ENCODE results near the gene CIB4. TPM values are rescaled to one million over a fixed set of nuclear protein-coding genes. Genes with fewer than 3 reads are reported as not detected.

CIB4 gene
- total RNA-seq, 1 experiment from 2014 or later, result not detected

GRCh38 chr2:26619096-26619495 lies 22.1 kb downstream of the CIB4 start:
- H2AFZ ChIP-seq, result no peak overlapping the region
- H3K9me2 ChIP-seq (ENCODE audit: insufficient read depth), result no peaks in the 10 kb centered on the region
- ChIA-PET POLR2A (ENCODE audit: unreplicated experiment) (no interaction called here), CTCF (no interaction called here)
- BruUV-seq (replicated peaks), result no TSS peak
- no peak overlapping the region for H3K4me2 ChIP-seq
- no peak for DNase-seq
- no peak for TF ChIP-seq CTCF (conservative IDR thresholded peaks at IDR 0.05)
- no peak for TF ChIP-seq EZH2 (IDR thresholded peaks at IDR 0.05; ENCODE audit: low read depth)
- H3K27ac ChIP-seq, result no peak overlapping the region
- H3K4me3 ChIP-seq, result no peak overlapping the region
- no peaks in the 10 kb centered on the region for H3K79me2 ChIP-seq (ENCODE audit: low read depth)
- 0 out of 2 replicates have a peak, but pooled peaks cover 8% of the 10 kb centered on the region for H3K4me1 ChIP-seq (replicated peaks; ENCODE audit: insufficient read depth)
- no peaks in the 10 kb centered on the region for H3K36me3 ChIP-seq (ENCODE audit: low read depth)
- peaks cover 10% of the 10 kb centered on the region; the same call in 1 of the 2 replicates for H3F3A ChIP-seq (ENCODE audit: insufficient read depth, low read depth)
- peaks cover 23% of the 10 kb centered on the region; the same call in 1 of the 2 replicates for H3K27me3 ChIP-seq (ENCODE audit: insufficient read depth, low read depth)
- intact Hi-C loops (cut with micrococcal nuclease; ENCODE audit: unreplicated experiment), result no loop called here
- no peaks in the 10 kb centered on the region for H4K20me1 ChIP-seq (ENCODE audit: insufficient read depth)
- no peaks in the 10 kb centered on the region for H3K9me3 ChIP-seq (ENCODE audit: insufficient read depth, low read depth)

GRCh38 chr2:26618611-26619010 lies 22.6 kb downstream of the CIB4 start:
- BruUV-seq (replicated peaks), result no TSS peak
- Histone ChIP-seq H3K27ac (no peak overlapping the region), H3K4me1 (replicated peaks; ENCODE audit: insufficient read depth) (0 out of 2 replicates have a peak, but pooled peaks cover 8% of the 10 kb centered on the region), H3K79me2 (ENCODE audit: low read depth) (no peaks in the 10 kb centered on the region), H3K4me2 (no peak overlapping the region), H3K9me2 (ENCODE audit: insufficient read depth) (no peaks in the 10 kb centered on the region), H3F3A (ENCODE audit: insufficient read depth, low read depth) (peaks cover 10% of the 10 kb centered on the region; the same call in 1 of the 2 replicates), H3K9me3 (ENCODE audit: insufficient read depth, low read depth) (no peaks in the 10 kb centered on the region), H3K36me3 (ENCODE audit: low read depth) (no peaks in the 10 kb centered on the region), H3K27me3 (ENCODE audit: insufficient read depth, low read depth) (peaks cover 23% of the 10 kb centered on the region; the same call in 1 of the 2 replicates), H2AFZ (no peak overlapping the region), H4K20me1 (ENCODE audit: insufficient read depth) (no peaks in the 10 kb centered on the region), H3K4me3 (no peak overlapping the region)
- TF ChIP-seq EZH2 (IDR thresholded peaks at IDR 0.05; ENCODE audit: low read depth) (no peak), CTCF (conservative IDR thresholded peaks at IDR 0.05) (no peak)
- DNase-seq, result no peak
- CTCF ChIA-PET, result no interaction called here
- intact Hi-C loops (cut with micrococcal nuclease; ENCODE audit: unreplicated experiment), result no loop called here
- POLR2A ChIA-PET (ENCODE audit: unreplicated experiment), result no interaction called here

GRCh38 chr2:26617588-26618083 lies 23.5 kb downstream of the CIB4 start:
- Histone ChIP-seq H4K20me1 (ENCODE audit: insufficient read depth) (no peaks in the 10 kb centered on the region), H3K9me3 (ENCODE audit: insufficient read depth, low read depth) (no peaks in the 10 kb centered on the region), H3K36me3 (ENCODE audit: low read depth) (no peaks in the 10 kb centered on the region), H3K27ac (no peak overlapping the region), H3K4me2 (no peak overlapping the region), H3K79me2 (ENCODE audit: low read depth) (no peaks in the 10 kb centered on the region), H3K9me2 (ENCODE audit: insufficient read depth) (no peaks in the 10 kb centered on the region), H2AFZ (no peak overlapping the region), H3K4me1 (replicated peaks; ENCODE audit: insufficient read depth) (peaks cover 17% of the 10 kb centered on the region), H3K4me3 (no peak overlapping the region), H3F3A (ENCODE audit: insufficient read depth, low read depth) (peaks cover 10% of the 10 kb centered on the region; the same call in 1 of the 2 replicates), H3K27me3 (ENCODE audit: insufficient read depth, low read depth) (peaks cover 23% of the 10 kb centered on the region; the same call in 1 of the 2 replicates)
- TF ChIP-seq CTCF (conservative IDR thresholded peaks at IDR 0.05), result no peak
- no peak for TF ChIP-seq EZH2 (IDR thresholded peaks at IDR 0.05; ENCODE audit: low read depth)
- CTCF ChIA-PET, result no interaction called here
- DNase-seq, result no peak
- POLR2A ChIA-PET (ENCODE audit: unreplicated experiment), result no interaction called here
- no TSS peak for BruUV-seq (replicated peaks)
- intact Hi-C loops (cut with micrococcal nuclease; ENCODE audit: unreplicated experiment), result no loop called here

Measured in PC-9 (cell line).